IMR-90 (cell line): ENCODE results near the gene LDHB.

ENCODE experiments used
- BHLHE40 ChIP-seq: fragments of 150-350 bp; IDR thresholded peaks from 2 replicates; pipeline ENCODE4 v1.6.1; 2016; ENCODE audit warnings: mild to moderate bottlenecking, low read depth, low read length
- MAFK ChIP-seq: IDR thresholded peaks from 2 replicates; pipeline ENCODE4 v1.6.1; 2012; ENCODE audit warnings: low read depth, low read length, improper control_type of control experiment
- POLR2A ChIP-seq: IDR thresholded peaks from 2 replicates; pipeline ENCODE4 v1.6.1; 2012; ENCODE audit warnings: mild to moderate bottlenecking, low read depth, low read length
- RAD21 ChIP-seq: IDR thresholded peaks from 2 replicates; pipeline ENCODE4 v1.6.1; 2012; ENCODE audit warnings: low read length, improper control_type of control experiment
- RCOR1 ChIP-seq: IDR thresholded peaks from 2 replicates; pipeline ENCODE4 v1.6.1; 2012; ENCODE audit warnings: mild to moderate bottlenecking, low read length, improper control_type of control experiment; ENCODE audit not compliant: insufficient replicate concordance
- RFX5 ChIP-seq: IDR thresholded peaks from 2 replicates; pipeline ENCODE4 v1.8.0; 2012; ENCODE audit warnings: low read depth, mild to moderate bottlenecking, low read length, moderate library complexity
- SMC3 ChIP-seq: fragments of 150-350 bp; IDR thresholded peaks from 2 replicates; pipeline ENCODE4 v1.6.1; 2016; ENCODE audit warnings: low read depth, mild to moderate bottlenecking, antibody characterized with exemption, low read length, moderate library complexity
- TF ChIP-seq, protein P1 (sequence below): conservative IDR thresholded peaks from 2 replicates; pipeline ENCODE4 v1.5.1; 2012; ENCODE audit warnings: mild to moderate bottlenecking, low read depth, low read length, improper control_type of control experiment

- TF ChIP-seq POLR2A: no peak
- TF ChIP-seq, protein P1, sequence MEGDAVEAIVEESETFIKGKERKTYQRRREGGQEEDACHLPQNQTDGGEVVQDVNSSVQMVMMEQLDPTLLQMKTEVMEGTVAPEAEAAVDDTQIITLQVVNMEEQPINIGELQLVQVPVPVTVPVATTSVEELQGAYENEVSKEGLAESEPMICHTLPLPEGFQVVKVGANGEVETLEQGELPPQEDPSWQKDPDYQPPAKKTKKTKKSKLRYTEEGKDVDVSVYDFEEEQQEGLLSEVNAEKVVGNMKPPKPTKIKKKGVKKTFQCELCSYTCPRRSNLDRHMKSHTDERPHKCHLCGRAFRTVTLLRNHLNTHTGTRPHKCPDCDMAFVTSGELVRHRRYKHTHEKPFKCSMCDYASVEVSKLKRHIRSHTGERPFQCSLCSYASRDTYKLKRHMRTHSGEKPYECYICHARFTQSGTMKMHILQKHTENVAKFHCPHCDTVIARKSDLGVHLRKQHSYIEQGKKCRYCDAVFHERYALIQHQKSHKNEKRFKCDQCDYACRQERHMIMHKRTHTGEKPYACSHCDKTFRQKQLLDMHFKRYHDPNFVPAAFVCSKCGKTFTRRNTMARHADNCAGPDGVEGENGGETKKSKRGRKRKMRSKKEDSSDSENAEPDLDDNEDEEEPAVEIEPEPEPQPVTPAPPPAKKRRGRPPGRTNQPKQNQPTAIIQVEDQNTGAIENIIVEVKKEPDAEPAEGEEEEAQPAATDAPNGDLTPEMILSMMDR: no peak
- TF ChIP-seq RCOR1: no peak
- no peak for TF ChIP-seq RAD21
- no peak for TF ChIP-seq RFX5
- no peak for TF ChIP-seq BHLHE40
- no peak for TF ChIP-seq SMC3
- no peak for TF ChIP-seq MAFK
These were observed 39.0 kb upstream of the LDHB start for GRCh38 chr12:21696625-21697024.
